Neural cell (in vitro differentiated cells): ENCODE results near the gene ACTN2.

ENCODE experiments used
- CTCF ChIP-seq: fragments of 450-650 bp; IDR thresholded peaks from 2 replicates; pipeline ENCODE4 v1.5.1; 2014; ENCODE audit warnings: antibody characterized with exemption, mild to moderate bottlenecking, moderate library complexity; ENCODE audit not compliant: poor library complexity, severe bottlenecking
- EP300 ChIP-seq: fragments of 450-650 bp; conservative IDR thresholded peaks from 2 replicates; pipeline ENCODE4 v1.6.1; 2014; ENCODE audit warnings: antibody characterized with exemption, mild to moderate bottlenecking, moderate library complexity; ENCODE audit not compliant: poor library complexity, severe bottlenecking
- POLR2AphosphoS5 ChIP-seq: IDR thresholded peaks from 2 replicates; pipeline ENCODE4 v1.6.1; 2012

DNA sequence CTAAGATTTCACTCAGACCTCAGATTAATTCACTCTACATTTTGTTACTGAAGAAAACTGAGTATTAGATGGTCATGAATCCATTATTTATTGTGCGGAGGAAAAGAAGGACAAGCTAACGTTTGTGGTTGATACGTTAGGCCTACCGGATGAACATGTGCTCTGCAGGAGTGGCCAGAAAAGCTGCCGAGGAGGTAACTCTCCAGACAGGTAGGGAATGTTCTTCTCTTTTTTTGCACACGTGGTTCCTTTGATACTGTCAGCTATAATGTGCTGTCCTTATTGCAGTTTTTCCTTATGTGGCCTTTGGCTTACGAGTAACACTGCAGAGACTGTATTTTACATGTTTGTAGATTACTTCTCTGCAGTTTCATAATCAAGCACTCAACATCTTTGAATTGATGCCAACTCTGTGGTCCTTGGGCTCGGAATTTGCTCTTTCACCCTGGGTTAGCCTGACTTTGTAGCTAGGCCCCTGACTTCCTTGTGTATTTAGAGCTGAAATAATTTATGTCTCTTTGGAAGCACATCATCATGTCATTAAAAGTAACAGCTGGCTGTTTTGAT is 122.3 kb downstream of the ACTN2 start:
- TF ChIP-seq POLR2AphosphoS5 (no peak), CTCF (no peak), EP300 (no peak)
